GM19025 (cell line): ENCODE results near the gene TMEM190.

Source experiments
- ATAC-seq: cut with Tn5 transposase; IDR thresholded peaks from one replicate; pipeline ENCODE4 v1.9.1; 2021; ENCODE audit warnings: mild to moderate bottlenecking, low read depth, moderate library complexity; ENCODE audit not compliant: unreplicated experiment

The TMEM190 gene

GRCh38 chr19:55350620-55351315 lies 25.9 kb upstream of the TMEM190 start:
- ATAC-seq = no peak

GRCh38 chr19:55352040-55352439 lies 24.6 kb upstream of the TMEM190 start:
- ATAC-seq = no peak

- ATAC-seq = no peak
Observed at GRCh38 chr19:55352549-55353145, 24.0 kb upstream of the TMEM190 start.

- no peak for ATAC-seq
Observed at GRCh38 chr19:55353356-55353802, 23.2 kb upstream of the TMEM190 start.

GRCh38 chr19:55353803-55354697 lies 22.6 kb upstream of the TMEM190 start:
- ATAC-seq = no peak

- no peak for ATAC-seq
Observed at GRCh38 chr19:55354698-55355212, 21.9 kb upstream of the TMEM190 start, which contains the start of gene COX6B2. COX6B2 (minus strand) TSS chr19:55354719; CDS start chr19:55354521, 198 bp downstream.

GRCh38 chr19:55355213-55355821 lies 21.3 kb upstream of the TMEM190 start:
- ATAC-seq = no peak

- ATAC-seq = no peak
Observed at GRCh38 chr19:55358493-55358892, 18.1 kb upstream of the TMEM190 start.

GRCh38 chr19:55358943-55359908 lies 17.4 kb upstream of the TMEM190 start:
- no peak for ATAC-seq

GRCh38 chr19:55360902-55361301 lies 15.7 kb upstream of the TMEM190 start:
- no peak for ATAC-seq

GRCh38 chr19:55362174-55362989 lies 14.2 kb upstream of the TMEM190 start:
- no peak for ATAC-seq

GRCh38 chr19:55362990-55363716 lies 13.5 kb upstream of the TMEM190 start, which contains the start of gene GARIN5B:
GARIN5B (minus strand) TSS chr19:55363260; CDS start chr19:55363066, 194 bp downstream.
- no peak for ATAC-seq

GRCh38 chr19:55365245-55365644 lies 11.4 kb upstream of the TMEM190 start:
- ATAC-seq = no peak

GRCh38 chr19:55365964-55366363 lies 10.7 kb upstream of the TMEM190 start:
- no peak for ATAC-seq

GRCh38 chr19:55366790-55367189 lies 9.8 kb upstream of the TMEM190 start:
- no peak for ATAC-seq

GRCh38 chr19:55368106-55368505 lies 8.5 kb upstream of the TMEM190 start:
- no peak for ATAC-seq

- no peak for ATAC-seq
Observed at GRCh38 chr19:55368701-55369563, 7.7 kb upstream of the TMEM190 start.
